ENCODE data around the gene SLC35G1.

SLC35G1 gene

GRCh38 chr10:93899109-93899508, 5.3 kb downstream of the SLC35G1 start:
- TF ChIP-seq EZH2phosphoT487 (conservative IDR thresholded peaks at IDR 0.05; ENCODE audit: low read length) = no peak
- TF ChIP-seq, protein P1, sequence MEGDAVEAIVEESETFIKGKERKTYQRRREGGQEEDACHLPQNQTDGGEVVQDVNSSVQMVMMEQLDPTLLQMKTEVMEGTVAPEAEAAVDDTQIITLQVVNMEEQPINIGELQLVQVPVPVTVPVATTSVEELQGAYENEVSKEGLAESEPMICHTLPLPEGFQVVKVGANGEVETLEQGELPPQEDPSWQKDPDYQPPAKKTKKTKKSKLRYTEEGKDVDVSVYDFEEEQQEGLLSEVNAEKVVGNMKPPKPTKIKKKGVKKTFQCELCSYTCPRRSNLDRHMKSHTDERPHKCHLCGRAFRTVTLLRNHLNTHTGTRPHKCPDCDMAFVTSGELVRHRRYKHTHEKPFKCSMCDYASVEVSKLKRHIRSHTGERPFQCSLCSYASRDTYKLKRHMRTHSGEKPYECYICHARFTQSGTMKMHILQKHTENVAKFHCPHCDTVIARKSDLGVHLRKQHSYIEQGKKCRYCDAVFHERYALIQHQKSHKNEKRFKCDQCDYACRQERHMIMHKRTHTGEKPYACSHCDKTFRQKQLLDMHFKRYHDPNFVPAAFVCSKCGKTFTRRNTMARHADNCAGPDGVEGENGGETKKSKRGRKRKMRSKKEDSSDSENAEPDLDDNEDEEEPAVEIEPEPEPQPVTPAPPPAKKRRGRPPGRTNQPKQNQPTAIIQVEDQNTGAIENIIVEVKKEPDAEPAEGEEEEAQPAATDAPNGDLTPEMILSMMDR (IDR thresholded peaks at IDR 0.05; ENCODE audit: insufficient read depth, low read length, poor library complexity, severe bottlenecking) = no peak
- Histone ChIP-seq H3K27ac (ENCODE audit: low read depth, low read length) (no peak overlapping the region), H3K9me3 (ENCODE audit: insufficient read depth, low read length) (no peaks in the 10 kb centered on the region), H3K9ac (ENCODE audit: low read length) (no peak overlapping the region), H3F3A (ENCODE audit: insufficient read depth) (no peaks in the 10 kb centered on the region), H3K9me2 (replicated peaks; ENCODE audit: insufficient read depth, low read length) (no peaks in the 10 kb centered on the region), H3K79me2 (ENCODE audit: insufficient read depth, low read length) (no peaks in the 10 kb centered on the region; the same call in 1 of the 2 replicates), H3K4me3 (ENCODE audit: insufficient read depth, low read length, poor library complexity, severe bottlenecking) (no peak overlapping the region), H3K27me3 (ENCODE audit: low read length) (no peaks in the 10 kb centered on the region), H3K4me2 (ENCODE audit: low read depth, low read length, poor library complexity, severe bottlenecking) (no peak overlapping the region), H3K36me3 (ENCODE audit: low read length) (no peaks in the 10 kb centered on the region), H4K20me1 (ENCODE audit: low read depth, low read length) (no peaks in the 10 kb centered on the region), H2AFZ (ENCODE audit: low read depth, low read length, severe bottlenecking) (no peak overlapping the region)

DNA sequence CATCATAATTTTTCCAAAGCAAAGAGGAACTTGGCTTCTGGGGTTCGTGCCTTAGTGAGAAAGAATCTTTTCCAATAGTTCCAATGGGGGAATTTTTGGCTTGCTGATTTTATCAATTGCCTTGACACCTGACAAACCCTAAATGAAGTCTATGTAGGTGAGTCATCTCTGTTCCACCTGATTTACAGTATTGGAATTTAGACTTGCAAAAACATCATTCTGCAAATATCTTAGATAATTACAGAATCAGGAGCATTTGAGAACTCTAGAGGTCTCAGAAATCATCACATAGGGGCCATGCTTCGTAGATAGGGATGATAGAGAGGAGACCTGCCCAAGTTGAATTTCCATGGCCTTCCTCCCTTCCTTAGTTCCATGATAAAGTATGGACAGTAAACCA, 9.3 kb downstream of the SLC35G1 start:
- H4K20me1 ChIP-seq (ENCODE audit: low read depth, low read length) = no peaks in the 10 kb centered on the region
- H3F3A ChIP-seq (ENCODE audit: insufficient read depth) = no peaks in the 10 kb centered on the region
- H3K27ac ChIP-seq (ENCODE audit: low read depth, low read length) = no peak overlapping the region
- H3K9ac ChIP-seq (ENCODE audit: low read length) = no peak overlapping the region
- H3K27me3 ChIP-seq (ENCODE audit: low read length) = no peaks in the 10 kb centered on the region
- no peaks in the 10 kb centered on the region for H3K9me3 ChIP-seq (ENCODE audit: insufficient read depth, low read length)
- no peaks in the 10 kb centered on the region for H3K79me2 ChIP-seq (ENCODE audit: insufficient read depth, low read length)
- H2AFZ ChIP-seq (ENCODE audit: low read depth, low read length, severe bottlenecking) = no peak overlapping the region
- H3K4me3 ChIP-seq (ENCODE audit: insufficient read depth, low read length, poor library complexity, severe bottlenecking) = no peak overlapping the region
- TF ChIP-seq, protein P1 (IDR thresholded peaks at IDR 0.05; ENCODE audit: insufficient read depth, low read length, poor library complexity, severe bottlenecking) = no peak
- no peak for TF ChIP-seq EZH2phosphoT487 (conservative IDR thresholded peaks at IDR 0.05; ENCODE audit: low read length)
- H3K9me2 ChIP-seq (replicated peaks; ENCODE audit: insufficient read depth, low read length) = no peaks in the 10 kb centered on the region
- H3K36me3 ChIP-seq (ENCODE audit: low read length) = no peaks in the 10 kb centered on the region
- H3K4me2 ChIP-seq (ENCODE audit: low read depth, low read length, poor library complexity, severe bottlenecking) = no peak overlapping the region

DNA sequence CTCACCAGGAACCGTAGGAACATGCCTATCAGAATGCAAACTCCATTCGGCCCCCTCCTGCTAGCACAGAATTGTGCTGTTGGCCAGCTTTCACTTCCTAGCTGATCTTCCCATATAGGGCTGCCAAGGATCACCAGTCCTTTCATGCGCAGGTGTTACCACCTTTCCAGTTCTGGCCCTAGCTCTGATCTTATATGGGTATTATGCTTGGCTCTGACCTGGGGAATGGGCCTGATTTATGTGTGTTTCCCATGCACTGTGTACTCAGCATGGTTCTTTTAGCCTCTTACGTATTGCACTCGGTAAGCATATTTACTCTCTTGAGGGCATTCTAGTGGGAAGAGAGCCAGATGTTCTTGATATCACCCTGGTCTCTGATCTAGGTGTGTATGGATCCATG, 11.1 kb downstream of the SLC35G1 start:
- H3F3A ChIP-seq (ENCODE audit: insufficient read depth) = no peaks in the 10 kb centered on the region

More for the DNA sequence above, 11.1 kb downstream of the SLC35G1 start:
- Histone ChIP-seq H3K4me3 (ENCODE audit: insufficient read depth, low read length, poor library complexity, severe bottlenecking) (no peak overlapping the region), H3K36me3 (ENCODE audit: low read length) (no peaks in the 10 kb centered on the region), H3K79me2 (ENCODE audit: insufficient read depth, low read length) (no peaks in the 10 kb centered on the region), H4K20me1 (ENCODE audit: low read depth, low read length) (no peaks in the 10 kb centered on the region), H3K9me3 (ENCODE audit: insufficient read depth, low read length) (no peaks in the 10 kb centered on the region), H3K27ac (ENCODE audit: low read depth, low read length) (no peak overlapping the region), H3K4me2 (ENCODE audit: low read depth, low read length, poor library complexity, severe bottlenecking) (no peak overlapping the region), H3K27me3 (ENCODE audit: low read length) (no peaks in the 10 kb centered on the region), H3K9ac (ENCODE audit: low read length) (no peak overlapping the region), H3K9me2 (replicated peaks; ENCODE audit: insufficient read depth, low read length) (no peaks in the 10 kb centered on the region), H2AFZ (ENCODE audit: low read depth, low read length, severe bottlenecking) (no peak overlapping the region)
- TF ChIP-seq EZH2phosphoT487 (conservative IDR thresholded peaks at IDR 0.05; ENCODE audit: low read length) = no peak
- TF ChIP-seq, protein P1 (IDR thresholded peaks at IDR 0.05; ENCODE audit: insufficient read depth, low read length, poor library complexity, severe bottlenecking) = no peak
